PC-3 (cell line): ENCODE data around the gene ZNF365. TPM values are rescaled to one million over a fixed set of nuclear protein-coding genes. Genes with fewer than 3 reads are reported as not detected.

Source experiments
- ATAC-seq: fragments of 200-7000 bp; cut with Tn5 transposase; 2 replicates; pipeline ENCODE4 v1.9.1; 2020; ENCODE audit warnings: mild to moderate bottlenecking, moderate library complexity
- BruUV-seq: library from RNA; stranded (reverse); fragments of 400-500 nt; replicated peaks from 2 replicates; lab custom pipeline; 2021; lab: Mats Ljungman, UMichigan
- CTCF ChIA-PET: fragments of 300-600 bp; sonication (Branson Sonifier 250); formaldehyde crosslinking; loops from one replicate; lab custom pipeline; 2022; ENCODE audit warnings: antibody characterized with exemption; lab: Charles Lee
- POLR2A ChIA-PET: fragments of 300-600 bp; sonication (Branson Sonifier 250); formaldehyde crosslinking; loops from one replicate; lab custom pipeline; 2022; ENCODE audit warnings: antibody characterized with exemption; ENCODE audit not compliant: unreplicated experiment; lab: Charles Lee
- DNase-seq: peaks from one replicate; pipeline ENCODE4 v3.0.0-alpha.2; 2015
- H2AFZ ChIP-seq: fragments of 300-600 bp; sonication (generic); 2 replicates; pipeline ENCODE4 v1.6.0; 2016; ENCODE audit warnings: antibody characterized with exemption, low read length
- H3F3A ChIP-seq: fragments of 300-600 bp; sonication (generic); one replicate; pipeline ENCODE4 v1.6.0; 2017; ENCODE audit warnings: antibody characterized with exemption, low read length, control low read depth, mild to moderate bottlenecking; ENCODE audit not compliant: unreplicated experiment
- H3K27ac ChIP-seq: fragments of 300-600 bp; sonication (generic); 2 replicates; pipeline ENCODE4 v1.5.1; 2016; ENCODE audit warnings: mild to moderate bottlenecking, low read length
- H3K27me3 ChIP-seq: fragments of 300-600 bp; sonication (generic); 2 replicates; pipeline ENCODE4 v1.6.1; 2016; ENCODE audit warnings: low read length, mixed read lengths
- H3K36me3 ChIP-seq: fragments of 300-600 bp; sonication (generic); 2 replicates; pipeline ENCODE4 v1.6.1; 2016; ENCODE audit warnings: low read depth, mixed run types, low read length, mixed read lengths
- H3K4me1 ChIP-seq: fragments of 300-600 bp; sonication (generic); 2 replicates; pipeline ENCODE4 v1.5.1; 2016; ENCODE audit warnings: low read length; ENCODE audit not compliant: insufficient read depth
- H3K4me2 ChIP-seq: fragments of 300-600 bp; sonication (generic); 2 replicates; pipeline ENCODE4 v1.6.0; 2016; ENCODE audit warnings: low read length
- H3K4me3 ChIP-seq: fragments of 300-600 bp; sonication (generic); 2 replicates; pipeline ENCODE4 v1.5.1; 2016; ENCODE audit warnings: mild to moderate bottlenecking, low read length, mixed read lengths
- H3K79me2 ChIP-seq: fragments of 300-600 bp; sonication (generic); 2 replicates; pipeline ENCODE4 v1.6.1; 2017; ENCODE audit warnings: low read length, mixed read lengths
- H3K9ac ChIP-seq: fragments of 300-600 bp; sonication (generic); 2 replicates; pipeline ENCODE4 v1.6.0; 2016; ENCODE audit warnings: mild to moderate bottlenecking, low read length
- H3K9me2 ChIP-seq: fragments of 300-600 bp; sonication (generic); replicated peaks from 2 replicates; pipeline ENCODE4 v1.6.1; 2016; ENCODE audit warnings: mixed run types, low read length, mixed read lengths
- H3K9me3 ChIP-seq: fragments of 300-600 bp; sonication (generic); 2 replicates; pipeline ENCODE4 v1.6.1; 2016; ENCODE audit warnings: low read length, mixed read lengths
- H4K20me1 ChIP-seq: fragments of 300-600 bp; sonication (generic); 2 replicates; pipeline ENCODE4 v1.6.1; 2016; ENCODE audit warnings: low read length, mixed read lengths
- EZH2 ChIP-seq: fragments of 300-600 bp; sonication (generic); IDR thresholded peaks from one replicate; pipeline ENCODE4 v1.6.1; 2017; ENCODE audit warnings: antibody characterized with exemption, mild to moderate bottlenecking, low read length; ENCODE audit not compliant: unreplicated experiment
- EZH2phosphoT487 ChIP-seq: fragments of 300-600 bp; sonication (generic); IDR thresholded peaks from 2 replicates; pipeline ENCODE4 v1.6.1; 2018; ENCODE audit warnings: mild to moderate bottlenecking, antibody characterized with exemption, low read length, borderline replicate concordance
- intact Hi-C: fragments of 100-400 bp; cut with micrococcal nuclease; formaldehyde crosslinking; loops from 2 replicates; pipeline ENCODE4 v1.9.0; 2023
- total RNA-seq: library from RNA; depleted of rRNA; stranded (reverse); fragments of >200 nt; gene quantifications from 2 replicates; pipeline ENCODE4 v1.2.3, GENCODE V29; 2014
- TF ChIP-seq, protein P1 (sequence below): fragments of 300-600 bp; sonication (generic); conservative IDR thresholded peaks from 2 replicates; pipeline ENCODE4 v1.5.1; 2017; ENCODE audit warnings: antibody characterized with exemption, low read depth, mild to moderate bottlenecking, low read length

ZNF365 gene
- total RNA-seq, 1 experiment from 2014 or later = 20.2 TPM

GRCh38 chr10:62413048-62413447, 38.9 kb downstream of the ZNF365 start:
- Histone ChIP-seq H3K27ac (peak overlapping the region; percentile 6), H3K4me2 (peak overlapping the region; percentile 3; the same call in 1 of the 2 replicates), H3K4me3 (no peak overlapping the region), H3K4me1 (peaks cover 9% of the 10 kb centered on the region), H3F3A (no peaks in the 10 kb centered on the region), H2AFZ (peak overlapping the region; percentile 0; the same call in 1 of the 2 replicates), H3K9me2 (no peaks in the 10 kb centered on the region), H3K79me2 (no peaks in the 10 kb centered on the region), H4K20me1 (no peaks in the 10 kb centered on the region), H3K9ac (no peak overlapping the region), H3K9me3 (peaks cover 4% of the 10 kb centered on the region; the same call in 1 of the 2 replicates), H3K27me3 (no peaks in the 10 kb centered on the region), H3K36me3 (no peaks in the 10 kb centered on the region)
- POLR2A ChIA-PET = interaction anchor here (0.7 kb wide), 1 partner anchor 364 kb away, joined by 6 read pairs; no protein-coding TSS in a partner anchor
- no peak for TF ChIP-seq EZH2phosphoT487
- TF ChIP-seq, protein P1, sequence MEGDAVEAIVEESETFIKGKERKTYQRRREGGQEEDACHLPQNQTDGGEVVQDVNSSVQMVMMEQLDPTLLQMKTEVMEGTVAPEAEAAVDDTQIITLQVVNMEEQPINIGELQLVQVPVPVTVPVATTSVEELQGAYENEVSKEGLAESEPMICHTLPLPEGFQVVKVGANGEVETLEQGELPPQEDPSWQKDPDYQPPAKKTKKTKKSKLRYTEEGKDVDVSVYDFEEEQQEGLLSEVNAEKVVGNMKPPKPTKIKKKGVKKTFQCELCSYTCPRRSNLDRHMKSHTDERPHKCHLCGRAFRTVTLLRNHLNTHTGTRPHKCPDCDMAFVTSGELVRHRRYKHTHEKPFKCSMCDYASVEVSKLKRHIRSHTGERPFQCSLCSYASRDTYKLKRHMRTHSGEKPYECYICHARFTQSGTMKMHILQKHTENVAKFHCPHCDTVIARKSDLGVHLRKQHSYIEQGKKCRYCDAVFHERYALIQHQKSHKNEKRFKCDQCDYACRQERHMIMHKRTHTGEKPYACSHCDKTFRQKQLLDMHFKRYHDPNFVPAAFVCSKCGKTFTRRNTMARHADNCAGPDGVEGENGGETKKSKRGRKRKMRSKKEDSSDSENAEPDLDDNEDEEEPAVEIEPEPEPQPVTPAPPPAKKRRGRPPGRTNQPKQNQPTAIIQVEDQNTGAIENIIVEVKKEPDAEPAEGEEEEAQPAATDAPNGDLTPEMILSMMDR = no peak
- TF ChIP-seq EZH2 = no peak
- ATAC-seq = peak; percentile 76
- intact Hi-C loops = loop anchor here (5.0 kb wide), 1 partner anchor 376 kb away; no protein-coding TSS in a partner anchor
- CTCF ChIA-PET = no interaction called here
- BruUV-seq = no TSS peak
- peak; percentile 76 for DNase-seq

DNA sequence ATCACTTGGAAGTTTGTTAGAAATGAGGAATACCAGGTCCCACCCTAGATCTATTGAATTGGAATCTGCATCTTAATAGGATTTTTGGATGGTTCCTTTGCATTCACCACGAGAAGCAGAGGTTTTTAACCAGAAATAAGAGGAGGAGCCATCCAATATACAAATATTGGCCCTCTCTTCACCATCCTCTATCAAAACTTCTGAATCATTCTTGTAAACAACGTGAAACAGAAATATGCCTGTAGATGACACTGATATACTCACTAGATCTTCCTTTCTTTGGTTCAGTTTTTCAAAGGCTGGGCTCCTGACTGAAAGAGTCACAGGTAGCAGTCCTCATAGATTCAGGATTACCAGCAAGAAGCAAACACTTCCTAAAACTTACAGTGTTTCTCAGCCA, 39.5 kb downstream of the ZNF365 start:
- H3K4me1 ChIP-seq = peaks cover 9% of the 10 kb centered on the region
- intact Hi-C loops = loop anchor here (1.0 to 5.0 kb wide), 3 partner anchors 39 to 376 kb away; partner anchors contain the start of gene ZNF365
- H2AFZ ChIP-seq = peak overlapping the region; percentile 0; the same call in 1 of the 2 replicates
- H3K9me3 ChIP-seq = no peaks in the 10 kb centered on the region
- ATAC-seq = peak; percentile 79
- no peak overlapping the region for H3K4me3 ChIP-seq
- CTCF ChIA-PET = interaction anchor here (0.5 to 1.4 kb wide), 16 partner anchors 7 to 517 kb away, joined by 3 to 34 read pairs (median 4); partner anchors contain the start of gene RTKN2
- H3K36me3 ChIP-seq = no peaks in the 10 kb centered on the region
- H3K27ac ChIP-seq = peak overlapping the region; percentile 6
- no TSS peak for BruUV-seq
- peak overlapping the region; percentile 3; the same call in 1 of the 2 replicates for H3K4me2 ChIP-seq
- POLR2A ChIA-PET = interaction anchor here (0.5 to 0.6 kb wide), 3 partner anchors 27 to 651 kb away, joined by 3 to 4 read pairs (median 3); no protein-coding TSS in a partner anchor
- no peaks in the 10 kb centered on the region for H3K27me3 ChIP-seq
- TF ChIP-seq EZH2 (no peak), EZH2phosphoT487 (no peak)
- TF ChIP-seq, protein P1 = no peak
- no peaks in the 10 kb centered on the region for H3K9me2 ChIP-seq
- no peak overlapping the region for H3K9ac ChIP-seq
- DNase-seq = peak; percentile 58
- H3F3A ChIP-seq = no peaks in the 10 kb centered on the region
- no peaks in the 10 kb centered on the region for H4K20me1 ChIP-seq
- H3K79me2 ChIP-seq = no peaks in the 10 kb centered on the region

- H3K4me3 ChIP-seq = no peak overlapping the region
- no peak overlapping the region for H2AFZ ChIP-seq
- no peaks in the 10 kb centered on the region for H3K9me2 ChIP-seq
- H3K27ac ChIP-seq = no peak overlapping the region
- DNase-seq (peak; percentile 88), ATAC-seq (peak; percentile 57)
- no peaks in the 10 kb centered on the region for H3K9me3 ChIP-seq
- no peaks in the 10 kb centered on the region for H3F3A ChIP-seq
- H3K4me2 ChIP-seq = no peak overlapping the region
- H3K79me2 ChIP-seq = no peaks in the 10 kb centered on the region
- TF ChIP-seq EZH2 = no peak
- TF ChIP-seq, protein P1 = peak; percentile 91
- intact Hi-C loops = loop anchor here (1.0 to 5.0 kb wide), 3 partner anchors 40 to 377 kb away; partner anchors contain the start of gene ZNF365
- H3K36me3 ChIP-seq = no peaks in the 10 kb centered on the region
- ChIA-PET POLR2A (interaction anchor here (0.5 to 0.7 kb wide), 3 partner anchors 32 to 378 kb away, joined by 3 to 4 read pairs (median 4); no protein-coding TSS in a partner anchor), CTCF (interaction anchor here (0.5 to 1.4 kb wide), 17 partner anchors 8 to 517 kb away, joined by 3 to 34 read pairs (median 4); partner anchors contain the start of gene RTKN2)
- no peak overlapping the region for H3K9ac ChIP-seq
- BruUV-seq = no TSS peak
- H3K27me3 ChIP-seq = no peaks in the 10 kb centered on the region
- H3K4me1 ChIP-seq = peaks cover 9% of the 10 kb centered on the region
- no peaks in the 10 kb centered on the region for H4K20me1 ChIP-seq
These were observed 40.2 kb downstream of the ZNF365 start for GRCh38 chr10:62414359-62414758.
